Measurements from ENCODE around the gene SH3BP5.

SH3BP5 gene

GRCh38 chr3:15290736-15291135 lies 41.6 kb downstream of the SH3BP5 start:
- H3K4me3 ChIP-seq (ENCODE audit: low read depth, low read length): no peak overlapping the region
- TF ChIP-seq, protein P1, sequence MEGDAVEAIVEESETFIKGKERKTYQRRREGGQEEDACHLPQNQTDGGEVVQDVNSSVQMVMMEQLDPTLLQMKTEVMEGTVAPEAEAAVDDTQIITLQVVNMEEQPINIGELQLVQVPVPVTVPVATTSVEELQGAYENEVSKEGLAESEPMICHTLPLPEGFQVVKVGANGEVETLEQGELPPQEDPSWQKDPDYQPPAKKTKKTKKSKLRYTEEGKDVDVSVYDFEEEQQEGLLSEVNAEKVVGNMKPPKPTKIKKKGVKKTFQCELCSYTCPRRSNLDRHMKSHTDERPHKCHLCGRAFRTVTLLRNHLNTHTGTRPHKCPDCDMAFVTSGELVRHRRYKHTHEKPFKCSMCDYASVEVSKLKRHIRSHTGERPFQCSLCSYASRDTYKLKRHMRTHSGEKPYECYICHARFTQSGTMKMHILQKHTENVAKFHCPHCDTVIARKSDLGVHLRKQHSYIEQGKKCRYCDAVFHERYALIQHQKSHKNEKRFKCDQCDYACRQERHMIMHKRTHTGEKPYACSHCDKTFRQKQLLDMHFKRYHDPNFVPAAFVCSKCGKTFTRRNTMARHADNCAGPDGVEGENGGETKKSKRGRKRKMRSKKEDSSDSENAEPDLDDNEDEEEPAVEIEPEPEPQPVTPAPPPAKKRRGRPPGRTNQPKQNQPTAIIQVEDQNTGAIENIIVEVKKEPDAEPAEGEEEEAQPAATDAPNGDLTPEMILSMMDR (IDR thresholded peaks at IDR 0.05; ENCODE audit: low read depth, low read length): no peak
- TF ChIP-seq, protein P2, sequence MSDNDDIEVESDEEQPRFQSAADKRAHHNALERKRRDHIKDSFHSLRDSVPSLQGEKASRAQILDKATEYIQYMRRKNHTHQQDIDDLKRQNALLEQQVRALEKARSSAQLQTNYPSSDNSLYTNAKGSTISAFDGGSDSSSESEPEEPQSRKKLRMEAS (IDR thresholded peaks at IDR 0.05; ENCODE audit: low read depth, low read length): no peak
- TF ChIP-seq MYC (IDR thresholded peaks at IDR 0.05; ENCODE audit: low read depth, low read length): no peak
- no peak for TF ChIP-seq POLR2A (IDR thresholded peaks at IDR 0.05; ENCODE audit: extremely low read depth, insufficient read length)
- DNase-seq (ENCODE audit: low read depth): no peak

DNA sequence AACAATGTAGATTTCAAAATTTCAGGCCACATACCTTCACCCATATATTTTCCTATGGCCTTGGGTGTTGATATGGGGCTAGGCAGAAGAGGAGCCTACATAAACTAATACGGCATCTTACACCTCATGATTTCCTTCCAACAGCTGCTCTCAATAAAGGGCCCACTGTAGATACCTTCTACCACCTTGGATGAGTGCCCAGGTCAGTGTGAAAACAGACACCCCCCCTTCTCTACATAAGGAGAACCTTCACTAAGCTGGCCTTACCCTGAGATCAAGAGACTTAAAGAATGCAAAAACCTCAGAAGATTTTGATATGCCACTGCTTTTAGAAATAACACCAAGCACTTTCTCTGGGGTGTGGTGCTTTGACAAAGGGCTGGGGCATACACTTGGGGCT lies 42.7 kb downstream of the SH3BP5 start:
- no peak for DNase-seq (ENCODE audit: low read depth)
- TF ChIP-seq POLR2A (IDR thresholded peaks at IDR 0.05; ENCODE audit: extremely low read depth, insufficient read length) (no peak), MYC (IDR thresholded peaks at IDR 0.05; ENCODE audit: low read depth, low read length) (no peak)
- TF ChIP-seq, protein P2 (IDR thresholded peaks at IDR 0.05; ENCODE audit: low read depth, low read length): no peak
- TF ChIP-seq, protein P1 (IDR thresholded peaks at IDR 0.05; ENCODE audit: low read depth, low read length): no peak
- H3K4me3 ChIP-seq (ENCODE audit: low read depth, low read length): no peak overlapping the region

- no peak for DNase-seq (ENCODE audit: low read depth)
- TF ChIP-seq MYC (IDR thresholded peaks at IDR 0.05; ENCODE audit: low read depth, low read length): no peak
- TF ChIP-seq, protein P2 (IDR thresholded peaks at IDR 0.05; ENCODE audit: low read depth, low read length): no peak
- TF ChIP-seq POLR2A (IDR thresholded peaks at IDR 0.05; ENCODE audit: extremely low read depth, insufficient read length): no peak
- TF ChIP-seq, protein P1 (IDR thresholded peaks at IDR 0.05; ENCODE audit: low read depth, low read length): no peak
These were observed 43.9 kb downstream of the SH3BP5 start for GRCh38 chr3:15288331-15289035.

GRCh38 chr3:15287565-15288330 lies 44.6 kb downstream of the SH3BP5 start:
- peak; percentile 72 for DNase-seq (ENCODE audit: low read depth)
- no peak overlapping the region for H3K4me3 ChIP-seq (ENCODE audit: low read depth, low read length)
- TF ChIP-seq MYC (IDR thresholded peaks at IDR 0.05; ENCODE audit: low read depth, low read length) (no peak), POLR2A (IDR thresholded peaks at IDR 0.05; ENCODE audit: extremely low read depth, insufficient read length) (no peak)
- TF ChIP-seq, protein P2 (IDR thresholded peaks at IDR 0.05; ENCODE audit: low read depth, low read length): no peak
- TF ChIP-seq, protein P1 (IDR thresholded peaks at IDR 0.05; ENCODE audit: low read depth, low read length): no peak

More at GRCh38 chr3:15288331-15289035, 43.9 kb downstream of the SH3BP5 start:
- no peak overlapping the region for H3K4me3 ChIP-seq (ENCODE audit: low read depth, low read length)

GRCh38 chr3:15286022-15286421 lies 46.4 kb downstream of the SH3BP5 start:
- TF ChIP-seq, protein P1 (IDR thresholded peaks at IDR 0.05; ENCODE audit: low read depth, low read length): no peak
- TF ChIP-seq, protein P2 (IDR thresholded peaks at IDR 0.05; ENCODE audit: low read depth, low read length): no peak
- TF ChIP-seq POLR2A (IDR thresholded peaks at IDR 0.05; ENCODE audit: extremely low read depth, insufficient read length) (no peak), MYC (IDR thresholded peaks at IDR 0.05; ENCODE audit: low read depth, low read length) (no peak)
- DNase-seq (ENCODE audit: low read depth): no peak
- H3K4me3 ChIP-seq (ENCODE audit: low read depth, low read length): no peak overlapping the region
